Measurements from ENCODE around the gene MORN1. TPM values are rescaled to one million over a fixed set of nuclear protein-coding genes. Genes with fewer than 3 reads are reported as not detected.

Gene MORN1
- total and polyA plus RNA-seq, 10 of the 15 experiments (the other 5 are each of a cell fraction or from before 2014, with no cell fraction given), result 0.76 to 7.9 (median 5.5) TPM

GRCh38 chr1:2306151-2306978 is 85.0 kb downstream of the MORN1 start:
- in situ Hi-C loops (cut with MboI), result no loop called here
- ChIA-PET SMC1A (ENCODE audit: uncharacterized antibody, unreplicated experiment) (no interaction called here), CTCF (interaction anchor here (1.4 kb wide), 1 partner anchor 71 kb away, joined by 3 read pairs; no protein-coding TSS in a partner anchor), POLR2A (no interaction called here), RAD21 (ENCODE audit: unreplicated experiment) (interaction anchor here (1.0 kb wide), 1 partner anchor 72 kb away, joined by 3 read pairs; no protein-coding TSS in a partner anchor)
- Histone ChIP-seq H3K4me1 (ENCODE audit: control insufficient read depth, insufficient read depth, low read length) (peaks cover 8% of the 10 kb centered on the region), H3K9ac (ENCODE audit: control insufficient read depth, insufficient read depth, low read length) (no peak overlapping the region), H3K4me2 (ENCODE audit: control insufficient read depth, insufficient read depth) (no peak overlapping the region), H3K9me3 (replicated peaks; ENCODE audit: control insufficient read depth, insufficient read depth, low read length) (no peaks in the 10 kb centered on the region), H2AFZ (ENCODE audit: control insufficient read depth, low read depth, low read length) (no peak overlapping the region), H3K27ac (ENCODE audit: control insufficient read depth, insufficient read depth) (no peak overlapping the region), H3K79me2 (ENCODE audit: control insufficient read depth, insufficient read depth, low read length) (peaks cover 7% of the 10 kb centered on the region), H3K36me3 (ENCODE audit: control insufficient read depth in 2 of 2, insufficient read depth in 2 of 2, low read length in 1 of 2) (peaks cover 2 to 17% of the 10 kb centered on the region in 2 experiments; a peak in 3 of 4 replicates), H3K27me3 (replicated peaks in 1 of 2; ENCODE audit: control insufficient read depth in 2 of 2, insufficient read depth in 2 of 2, low read length in 1 of 2) (no peaks in the 10 kb centered on the region), H3K4me3 (no peak overlapping the region), H4K20me1 (ENCODE audit: control insufficient read depth, insufficient read depth) (no peaks in the 10 kb centered on the region)
- BruUV-seq (replicated peaks), result no TSS peak
- DNase-seq (ENCODE audit: low read depth, low spot score) (no peak), ATAC-seq (no peak), FAIRE-seq (no peak)
- no peak for TF ChIP-seq STAT3 (IDR thresholded peaks at IDR 0.05; ENCODE audit: low read depth, low read length)
- no peak for TF ChIP-seq CEBPZ (IDR thresholded peaks at IDR 0.05; ENCODE audit: low read depth, low read length)
- TF ChIP-seq NRF1 (conservative IDR thresholded peaks at IDR 0.05; ENCODE audit: low read depth, low read length), result no peak
- TF ChIP-seq TCF7 (IDR thresholded peaks at IDR 0.05; ENCODE audit: borderline replicate concordance), result no peak
- no peak for TF ChIP-seq IRF4 (IDR thresholded peaks at IDR 0.05; ENCODE audit: low read depth, low read length)
- no peak for TF ChIP-seq USF2 (IDR thresholded peaks at IDR 0.05; ENCODE audit: borderline replicate concordance, low read depth, low read length)
- no peak for TF ChIP-seq ZBTB11 (CRISPR knock-in tag; IDR thresholded peaks at IDR 0.05)
- TF ChIP-seq EZH2 (IDR thresholded peaks at IDR 0.05; ENCODE audit: borderline replicate concordance, control insufficient read depth, low read depth, low read length), result no peak
- TF ChIP-seq CHD2 (IDR thresholded peaks at IDR 0.05; ENCODE audit: borderline replicate concordance, low read depth, low read length), result no peak
- no peak for TF ChIP-seq PBX3 (IDR thresholded peaks at IDR 0.05; ENCODE audit: insufficient replicate concordance, low read depth, low read length)
- TF ChIP-seq SMARCA5 (IDR thresholded peaks at IDR 0.05), result no peak
- WGBS (ENCODE audit: insufficient coverage, insufficient replicate concordance, low lambda C conversion rate, missing lambda C conversion rate), result 98% methylated on average over 54 of the region's 81 CpGs
- intact Hi-C loops (cut with micrococcal nuclease; ENCODE audit: unreplicated experiment), result loop anchor here (10.0 kb wide), 1 partner anchor 238 kb away; no protein-coding TSS in a partner anchor

Data from GM12878 (cell line).